ENCODE measurements around the gene ERVK3-1.
"Not testable (repeated sequence)": the region's sequence is repeated elsewhere in the genome, so short reads cannot be mapped to it uniquely, and the experiment has no call there.

Gene ERVK3-1

GRCh38 chr19:58305065-58305931 is at the start of gene ERVK3-1:
ERVK3-1 (plus strand) TSS chr19:58305377; CDS start chr19:58312169, 6,792 bp downstream.
- peak; percentile 87 to 95 for DNase-seq (ENCODE audit: extremely low read depth in 1 of 2, low read depth in 1 of 2)

GRCh38 chr19:58258259-58258658 is 46.9 kb upstream of the ERVK3-1 start:
- DNase-seq (ENCODE audit: extremely low read depth in 1 of 2, low read depth in 1 of 2), result not testable (repeated sequence)

- DNase-seq (ENCODE audit: extremely low read depth in 1 of 2, low read depth in 1 of 2), result no peak
Measured at GRCh38 chr19:58261600-58261967, 43.6 kb upstream of the ERVK3-1 start.

GRCh38 chr19:58261968-58262921 is 42.9 kb upstream of the ERVK3-1 start:
- no peak for DNase-seq (ENCODE audit: extremely low read depth in 1 of 2, low read depth in 1 of 2)

GRCh38 chr19:58262922-58263296 is 42.3 kb upstream of the ERVK3-1 start:
- DNase-seq (ENCODE audit: extremely low read depth in 1 of 2, low read depth in 1 of 2), result no peak

- no peak for DNase-seq (ENCODE audit: extremely low read depth in 1 of 2, low read depth in 1 of 2)
Measured at GRCh38 chr19:58265100-58265499, 40.1 kb upstream of the ERVK3-1 start.

- DNase-seq (ENCODE audit: extremely low read depth in 1 of 2, low read depth in 1 of 2), result no peak
Measured at GRCh38 chr19:58268344-58268743, 36.8 kb upstream of the ERVK3-1 start.

GRCh38 chr19:58274771-58275201 is 30.4 kb upstream of the ERVK3-1 start:
- no peak for DNase-seq (ENCODE audit: extremely low read depth in 1 of 2, low read depth in 1 of 2)

- no peak for DNase-seq (ENCODE audit: extremely low read depth in 1 of 2, low read depth in 1 of 2)
Measured at GRCh38 chr19:58275564-58275963, 29.6 kb upstream of the ERVK3-1 start.

- DNase-seq (ENCODE audit: extremely low read depth in 1 of 2, low read depth in 1 of 2), result no peak
Measured at GRCh38 chr19:58277197-58277596, 28.0 kb upstream of the ERVK3-1 start.

- DNase-seq (ENCODE audit: extremely low read depth in 1 of 2, low read depth in 1 of 2), result no peak
Measured at GRCh38 chr19:58277748-58278540, 27.2 kb upstream of the ERVK3-1 start.

- peak; percentile 96 to 99 for DNase-seq (ENCODE audit: extremely low read depth in 1 of 2, low read depth in 1 of 2)
Measured at GRCh38 chr19:58278541-58279041, 26.6 kb upstream of the ERVK3-1 start, which contains the start of gene ZNF8. ZNF8 (plus strand) TSS chr19:58278955; CDS start chr19:58279082, 127 bp downstream.

GRCh38 chr19:58279042-58279924 is 25.9 kb upstream of the ERVK3-1 start:
- DNase-seq (ENCODE audit: extremely low read depth in 1 of 2, low read depth in 1 of 2), result peak; percentile 24 to 26

GRCh38 chr19:58279925-58280316 is 25.3 kb upstream of the ERVK3-1 start:
- no peak for DNase-seq (ENCODE audit: extremely low read depth in 1 of 2, low read depth in 1 of 2)

- DNase-seq (ENCODE audit: extremely low read depth in 1 of 2, low read depth in 1 of 2), result no peak
Measured at GRCh38 chr19:58284199-58284598, 21.0 kb upstream of the ERVK3-1 start.

- DNase-seq (ENCODE audit: extremely low read depth in 1 of 2, low read depth in 1 of 2), result no peak
Measured at GRCh38 chr19:58291943-58292342, 13.2 kb upstream of the ERVK3-1 start.

- no peak for DNase-seq (ENCODE audit: extremely low read depth in 1 of 2, low read depth in 1 of 2)
Measured at GRCh38 chr19:58294743-58295374, 10.3 kb upstream of the ERVK3-1 start.

GRCh38 chr19:58296104-58296503 is 9.1 kb upstream of the ERVK3-1 start:
- no peak for DNase-seq (ENCODE audit: extremely low read depth in 1 of 2, low read depth in 1 of 2)

GRCh38 chr19:58300620-58301019 is 4.6 kb upstream of the ERVK3-1 start:
- DNase-seq (ENCODE audit: extremely low read depth in 1 of 2, low read depth in 1 of 2), result no peak
